Common myeloid progenitor, CD34-positive (primary cell): ENCODE data around the gene STX16.

Source experiments
- CTCF ChIA-PET: fragments of 350-600 bp; sonication (Branson Sonifier 250); formaldehyde crosslinking; loops from one replicate; lab custom pipeline; 2021; ENCODE audit warnings: antibody characterized with exemption; lab: Charles Lee
- POLR2A ChIA-PET: fragments of 350-600 bp; sonication (Branson Sonifier 250); formaldehyde crosslinking; loops from one replicate; lab custom pipeline; 2021; ENCODE audit warnings: antibody characterized with exemption; lab: Charles Lee
- DNase-seq, 3 donors: peaks; one replicate each; pipeline versions ENCODE4 v3.0.0 to v3.0.0-alpha.2; 2013
- H3K27ac ChIP-seq, 2 experiments: 1 replicate in 1 of 2; 2 replicates in 1 of 2; pipeline ENCODE4 v1.7.0; 2013; ENCODE audit warnings: inconsistent platforms in 2 of 2, low read length in 2 of 2, mild to moderate bottlenecking in 2 of 2, low read depth in 1 of 2, moderate library complexity in 1 of 2; ENCODE audit not compliant: severe bottlenecking in 2 of 2, insufficient read depth in 1 of 2, poor library complexity in 1 of 2
- H3K27me3 ChIP-seq, 5 experiments: replicated peaks in 2 of 5; 1 replicate in 3 of 5; 2 replicates in 2 of 5; pipeline versions ENCODE4 v1.6.1 to v1.7.0; 2013; ENCODE audit warnings: low read length in 4 of 5, mild to moderate bottlenecking in 2 of 5, moderate library complexity in 2 of 5, inconsistent platforms in 1 of 5; ENCODE audit not compliant: insufficient read depth in 5 of 5, control insufficient read depth in 4 of 5
- H3K36me3 ChIP-seq, 4 experiments: 1 replicate in 2 of 4; 2 replicates in 2 of 4; pipeline versions ENCODE4 v1.6.1 to v1.7.0; 2013; ENCODE audit warnings: low read length in 3 of 4, control low read depth in 1 of 4, mild to moderate bottlenecking in 1 of 4; ENCODE audit not compliant: control insufficient read depth in 4 of 4, insufficient read depth in 4 of 4
- H3K4me1 ChIP-seq, 4 experiments: 1 replicate in 3 of 4; 2 replicates in 1 of 4; pipeline versions ENCODE4 v1.6.1 to v1.7.1; 2013; ENCODE audit warnings: low read length in 3 of 4, mild to moderate bottlenecking in 3 of 4, control low read depth in 1 of 4, inconsistent platforms in 1 of 4, moderate library complexity in 1 of 4; ENCODE audit not compliant: control insufficient read depth in 4 of 4, insufficient read depth in 4 of 4; ENCODE audit errors: control extremely low read depth in 1 of 4
- H3K4me3 ChIP-seq, 7 experiments: 1 replicate in 4 of 7; 2 replicates in 3 of 7; pipeline versions ENCODE4 v1.5.1 to v1.7.0; 2013; ENCODE audit warnings: mild to moderate bottlenecking in 7 of 7, low read length in 6 of 7, moderate library complexity in 6 of 7, inconsistent platforms in 2 of 7, low read depth in 2 of 7, control low read depth in 1 of 7; ENCODE audit not compliant: insufficient read depth in 4 of 7, control insufficient read depth in 1 of 7; ENCODE audit errors: extremely low read depth in 1 of 7
- H3K9me3 ChIP-seq, 5 experiments: 1 replicate in 4 of 5; 2 replicates in 1 of 5; pipeline versions ENCODE4 v1.6.1 to v1.7.1; 2013; ENCODE audit warnings: low read length in 4 of 5, mild to moderate bottlenecking in 2 of 5, inconsistent platforms in 1 of 5, low read depth in 1 of 5, moderate library complexity in 1 of 5; ENCODE audit not compliant: control insufficient read depth in 4 of 5, insufficient read depth in 2 of 5; ENCODE audit errors: control extremely low read depth in 1 of 5
- WGBS: methylation state at CpG from one replicate; pipeline ENCODE4 v1.1.5; 2013; ENCODE audit not compliant: insufficient coverage; 5-methylcytosine and 5-hydroxymethylcytosine counted together

The STX16 gene

DNA sequence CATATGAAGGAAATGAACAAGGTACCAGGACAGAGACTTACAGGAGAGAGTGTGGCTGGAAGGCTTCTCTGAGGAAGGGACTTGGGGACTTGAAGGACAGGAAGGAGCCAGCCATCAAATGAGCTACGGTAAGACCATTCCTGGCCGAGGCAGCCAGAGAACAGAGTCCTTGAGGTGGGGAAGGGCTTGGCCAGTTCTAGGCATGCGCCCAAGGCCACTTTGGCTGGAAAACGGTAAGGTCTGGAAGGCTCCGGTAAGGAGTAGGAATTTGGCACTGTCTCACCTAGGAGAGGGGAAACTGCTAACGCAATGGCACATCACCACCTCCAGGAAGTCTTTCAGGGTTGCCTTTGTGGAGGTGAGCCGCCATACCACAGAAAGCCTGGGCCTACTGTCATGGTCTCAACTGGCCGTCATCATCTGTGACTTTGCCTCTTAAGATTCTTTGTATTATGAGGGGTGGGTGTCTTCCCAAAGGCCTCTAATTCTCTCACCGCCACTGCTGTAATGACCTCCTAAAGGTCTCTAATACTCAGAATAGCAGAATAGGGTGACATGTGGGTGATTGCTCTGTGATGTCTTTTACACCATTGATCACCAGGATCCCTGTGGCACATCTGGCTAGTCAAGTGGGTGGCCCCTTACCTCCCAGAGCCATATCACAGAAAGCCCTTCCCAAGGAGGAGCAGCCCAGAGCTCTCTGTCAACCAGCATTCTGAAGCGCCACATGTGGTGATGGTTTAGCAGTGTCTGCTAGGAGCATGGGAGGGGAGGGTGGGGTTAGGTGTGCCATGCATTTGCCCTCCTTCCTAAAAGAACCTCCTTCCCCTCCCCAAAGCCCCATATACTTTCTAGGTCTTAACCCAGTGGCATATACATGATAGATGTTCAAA lies 17.7 kb upstream of the STX16 start:
- no peak for DNase-seq
- 99% methylated on average over 7 of the region's 10 CpGs for WGBS
- Histone ChIP-seq H3K27me3 (peaks cover 0 to 7% (median 0%) of the 10 kb centered on the region in 5 experiments), H3K4me1 (peaks cover 0 to 11% (median 3%) of the 10 kb centered on the region in 4 experiments), H3K36me3 (no peaks in the 10 kb centered on the region), H3K9me3 (no peaks in the 10 kb centered on the region), H3K4me3 (no peak overlapping the region), H3K27ac (no peak overlapping the region)
- POLR2A ChIA-PET = no interaction called here
- CTCF ChIA-PET = interaction anchor here (1.2 kb wide), 1 partner anchor 11 kb away, joined by 3 read pairs; no protein-coding TSS in a partner anchor

DNA sequence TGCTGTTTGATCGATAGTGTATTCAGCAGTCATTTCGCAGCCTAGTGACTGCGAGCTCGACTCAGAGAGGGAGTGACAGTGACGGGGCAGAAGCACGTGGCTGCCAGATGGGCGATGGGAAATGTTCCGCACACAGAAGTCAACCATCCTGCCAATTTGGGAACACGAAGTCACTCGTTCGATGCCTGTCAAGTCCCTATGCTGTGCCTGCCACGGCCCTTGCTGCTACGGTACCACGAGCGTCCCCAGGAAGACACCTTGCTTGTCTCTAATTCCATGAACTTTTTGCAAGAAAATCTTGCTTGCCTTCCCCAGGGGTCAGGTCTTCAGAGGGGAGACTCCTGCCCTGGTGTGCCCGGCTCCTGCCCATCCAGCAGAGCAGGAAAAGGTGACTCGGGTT lies 17.0 kb upstream of the STX16 start:
- Histone ChIP-seq H3K4me3 (peak overlapping the region in 2 of 7 experiments; percentile 6 to 17), H3K27me3 (peaks cover 0 to 10% (median 0%) of the 10 kb centered on the region in 5 experiments), H3K27ac (no peak overlapping the region), H3K9me3 (no peaks in the 10 kb centered on the region), H3K4me1 (peaks cover 0 to 11% (median 3%) of the 10 kb centered on the region in 4 experiments), H3K36me3 (no peaks in the 10 kb centered on the region)
- DNase-seq = no peak
- POLR2A ChIA-PET = interaction anchor here (0.5 kb wide), 1 partner anchor 417 kb away, joined by 3 read pairs; no protein-coding TSS in a partner anchor
- 84% methylated on average over 16 of the region's 17 CpGs for WGBS
- CTCF ChIA-PET = interaction anchor here (1.2 kb wide), 1 partner anchor 12 kb away, joined by 3 read pairs; no protein-coding TSS in a partner anchor

DNA sequence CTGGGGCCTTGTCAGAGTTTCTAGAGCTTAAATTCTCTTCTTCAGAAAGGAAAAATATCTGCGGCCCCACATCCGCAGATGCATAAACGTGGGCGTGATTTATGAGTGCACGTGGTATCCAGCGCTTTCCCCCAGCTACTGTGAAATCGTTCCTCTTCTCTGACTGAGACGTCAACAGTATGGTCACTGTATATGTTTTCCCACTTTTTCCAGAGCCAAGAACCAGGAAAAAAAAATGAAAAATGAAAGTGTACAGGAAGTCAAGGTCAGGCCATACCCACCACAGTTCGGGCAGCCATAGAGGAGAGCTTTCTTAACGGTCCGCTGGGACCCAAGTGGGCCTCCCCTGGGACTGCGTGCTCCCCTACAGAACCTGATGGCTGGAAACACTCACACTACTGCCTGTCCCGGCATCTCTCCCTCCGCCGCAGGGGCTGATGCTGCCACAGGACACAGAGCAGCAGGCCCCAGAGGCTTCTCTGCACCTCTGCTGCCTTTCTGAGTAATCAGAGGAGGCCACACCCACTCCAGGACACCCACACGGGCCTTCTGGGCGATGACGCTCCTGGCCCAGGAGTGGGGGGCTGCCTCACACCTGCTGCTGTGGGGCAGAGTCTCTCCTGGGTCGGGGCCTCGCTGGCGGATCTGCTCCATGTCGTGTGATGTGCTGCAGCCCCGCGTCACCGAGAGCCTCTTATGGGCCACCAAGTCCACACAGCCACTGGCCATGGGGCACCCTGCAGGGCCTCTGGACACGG lies 16.4 kb upstream of the STX16 start:
- peak; percentile 24 to 73 (median 63) for DNase-seq
- no peaks in the 10 kb centered on the region for H3K36me3 ChIP-seq
- WGBS = 55% methylated on average over 25 of the region's 26 CpGs
- no peaks in the 10 kb centered on the region for H3K9me3 ChIP-seq
- H3K4me3 ChIP-seq = peak overlapping the region in 2 of 7 experiments; percentile 6 to 17
- no peak overlapping the region for H3K27ac ChIP-seq
- ChIA-PET CTCF (interaction anchor here (1.2 kb wide), 1 partner anchor 13 kb away, joined by 3 read pairs; no protein-coding TSS in a partner anchor), POLR2A (interaction anchor here (0.5 kb wide), 1 partner anchor 417 kb away, joined by 3 read pairs; no protein-coding TSS in a partner anchor)
- H3K27me3 ChIP-seq = peaks cover 0 to 12% (median 0%) of the 10 kb centered on the region in 5 experiments
- peaks cover 0 to 11% (median 3%) of the 10 kb centered on the region in 4 experiments for H3K4me1 ChIP-seq

DNA sequence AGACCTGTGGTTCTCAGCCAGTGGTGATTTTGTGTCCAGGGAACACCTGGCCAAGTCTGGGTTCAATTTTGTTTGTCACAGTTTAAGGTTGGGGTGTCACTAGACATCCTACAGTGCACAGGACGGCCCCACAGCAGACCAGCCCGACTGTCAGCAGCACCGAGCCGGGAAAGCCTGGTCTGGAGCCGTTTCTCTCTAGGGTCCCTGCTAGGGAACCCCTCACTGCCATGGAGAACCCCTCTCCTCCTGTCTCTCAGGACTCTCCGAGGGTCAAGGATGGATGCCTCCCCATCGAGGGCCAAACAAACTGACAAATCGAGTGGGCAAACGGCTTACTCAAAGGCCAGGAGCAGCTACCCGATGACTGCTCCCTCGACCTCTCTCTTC lies 15.8 kb upstream of the STX16 start:
- no peaks in the 10 kb centered on the region for H3K36me3 ChIP-seq
- no peak overlapping the region for H3K27ac ChIP-seq
- ChIA-PET POLR2A (no interaction called here), CTCF (no interaction called here)
- H3K27me3 ChIP-seq = peaks cover 0 to 14% (median 0%) of the 10 kb centered on the region in 5 experiments
- 85% methylated on average over 10 of the region's 11 CpGs for WGBS
- H3K4me1 ChIP-seq = peaks cover 0 to 11% (median 3%) of the 10 kb centered on the region in 4 experiments
- H3K4me3 ChIP-seq = no peak overlapping the region
- no peaks in the 10 kb centered on the region for H3K9me3 ChIP-seq
- no peak for DNase-seq

DNA sequence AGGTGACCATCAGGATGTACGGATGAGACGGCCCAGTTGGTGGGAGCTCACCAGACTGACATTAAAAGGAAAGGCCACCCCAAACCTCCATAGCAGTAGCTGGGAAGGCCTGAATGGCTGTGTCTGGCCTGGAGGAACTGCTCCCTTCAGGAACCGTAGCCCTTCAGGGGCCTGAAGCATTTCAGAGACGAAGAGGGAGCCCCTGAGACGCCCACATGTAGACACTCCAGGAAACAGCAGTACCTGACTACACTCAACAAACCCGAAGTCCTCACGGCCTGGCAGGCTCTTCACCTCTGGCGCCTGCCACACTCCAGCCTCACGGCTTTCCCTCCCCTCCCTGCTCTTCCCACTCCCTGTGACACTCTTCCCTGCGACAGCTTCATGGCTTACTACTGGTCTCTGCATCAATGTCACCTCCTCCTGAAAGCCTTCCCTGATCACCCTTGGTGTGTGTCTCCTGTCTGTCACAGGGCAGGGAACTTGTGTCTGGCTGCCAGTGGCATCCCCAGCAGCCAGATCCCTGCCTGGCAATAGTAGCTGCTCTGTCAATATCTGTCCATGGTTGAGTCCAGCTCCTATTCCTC lies 14.6 kb upstream of the STX16 start:
- H3K27ac ChIP-seq = no peak overlapping the region
- H3K4me1 ChIP-seq = peaks cover 0 to 11% (median 3%) of the 10 kb centered on the region in 4 experiments
- H3K9me3 ChIP-seq = no peaks in the 10 kb centered on the region
- no peak for DNase-seq
- H3K4me3 ChIP-seq = no peak overlapping the region
- ChIA-PET CTCF (interaction anchor here (1.2 kb wide), 1 partner anchor 12 kb away, joined by 3 read pairs; no protein-coding TSS in a partner anchor), POLR2A (no interaction called here)
- no peaks in the 10 kb centered on the region for H3K36me3 ChIP-seq
- WGBS = 96% methylated on average over 10 of the region's 10 CpGs
- peaks cover 0 to 14% (median 4%) of the 10 kb centered on the region in 5 experiments for H3K27me3 ChIP-seq

DNA sequence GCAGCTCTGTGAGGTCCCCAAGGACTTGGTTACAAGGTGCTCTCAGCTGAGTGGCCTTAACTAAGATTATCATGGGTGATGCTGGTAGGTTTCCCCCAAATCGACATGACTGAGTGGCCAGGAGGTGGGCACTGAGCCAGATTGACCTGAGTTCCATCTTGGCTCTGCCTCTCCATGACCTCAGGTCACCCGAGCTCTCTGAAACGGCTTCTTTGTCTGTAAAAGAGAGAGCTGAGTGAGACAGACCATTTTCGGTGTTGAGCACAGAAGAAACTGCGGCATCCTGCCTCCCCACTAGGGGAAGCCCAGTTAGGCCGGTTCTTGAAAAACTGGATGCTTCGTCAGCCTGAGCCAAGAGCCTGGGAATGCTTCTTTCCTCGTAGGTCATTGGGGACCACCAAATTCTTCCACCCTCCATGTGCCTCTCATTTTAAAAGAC lies 14.1 kb upstream of the STX16 start:
- DNase-seq = no peak
- ChIA-PET CTCF (interaction anchor here (1.2 kb wide), 1 partner anchor 12 kb away, joined by 3 read pairs; no protein-coding TSS in a partner anchor), POLR2A (no interaction called here)
- Histone ChIP-seq H3K27me3 (peaks cover 0 to 14% (median 4%) of the 10 kb centered on the region in 5 experiments), H3K9me3 (no peaks in the 10 kb centered on the region), H3K36me3 (no peaks in the 10 kb centered on the region), H3K4me1 (peaks cover 0 to 11% (median 3%) of the 10 kb centered on the region in 4 experiments), H3K27ac (no peak overlapping the region), H3K4me3 (no peak overlapping the region)
- WGBS = 88% methylated on average over 8 of the region's 8 CpGs
